AG10803 (cell line): ENCODE data around the gene CES2.
A peak's percentile ranks its signal among the peaks of the same experiment; 100 is the strongest.

ENCODE experiments used
- DNase-seq: peaks from one replicate; pipeline ENCODE4 v3.0.0; 2010; ENCODE audit warnings: low read depth
- H3K4me3 ChIP-seq: 2 replicates; pipeline ENCODE4 v1.5.1; 2011; ENCODE audit warnings: mild to moderate bottlenecking, low read length, control low read depth
- CTCF ChIP-seq: conservative IDR thresholded peaks from 2 replicates; pipeline ENCODE4 v1.5.1; 2011; ENCODE audit warnings: mild to moderate bottlenecking, low read length, control low read depth, inconsistent platforms

The CES2 gene

GRCh38 chr16:66959704-66960161 is 24.4 kb downstream of the CES2 start:
- TF ChIP-seq CTCF = no peak
- no peak for DNase-seq
- no peak overlapping the region for H3K4me3 ChIP-seq

- DNase-seq = no peak
- no peak for TF ChIP-seq CTCF
- no peak overlapping the region for H3K4me3 ChIP-seq
Observed at GRCh38 chr16:66960270-66960669, 25.0 kb downstream of the CES2 start.

- DNase-seq = peak; percentile 60
- H3K4me3 ChIP-seq = no peak within 1 kb of the TSS
- peak; percentile 67 for TF ChIP-seq CTCF
Observed at GRCh38 chr16:66961065-66961744, 25.9 kb downstream of the CES2 start, which contains the start of gene CES3. Gene CES3 (plus strand): TSS chr16:66961266. CDS start chr16:66961308, 42 bp downstream.

GRCh38 chr16:66961914-66962313 is 26.6 kb downstream of the CES2 start:
- TF ChIP-seq CTCF = no peak
- DNase-seq = no peak
- no peak overlapping the region for H3K4me3 ChIP-seq

- TF ChIP-seq CTCF = no peak
- no peak for DNase-seq
- H3K4me3 ChIP-seq = no peak overlapping the region
Observed at GRCh38 chr16:66964049-66964448, 28.7 kb downstream of the CES2 start.

GRCh38 chr16:66968847-66969246 is 33.5 kb downstream of the CES2 start:
- DNase-seq = no peak
- TF ChIP-seq CTCF = no peak
- H3K4me3 ChIP-seq = no peak overlapping the region

GRCh38 chr16:66970775-66971720 is 35.7 kb downstream of the CES2 start:
- no peak for TF ChIP-seq CTCF
- H3K4me3 ChIP-seq = no peak overlapping the region
- no peak for DNase-seq
